Right hindlimb (tissue), 1 donor: Measurements from ENCODE around the gene BAIAP2L1.
"Not testable (repeated sequence)": the region's sequence is repeated elsewhere in the genome, so short reads cannot be mapped to it uniquely, and the experiment has no call there.

Experiments
- DNase-seq: peaks from one replicate; pipeline ENCODE4 v3.0.0-alpha.2; 2018

The BAIAP2L1 gene

GRCh38 chr7:98398567-98399372 lies 2.1 kb downstream of the BAIAP2L1 start:
- no peak for DNase-seq

GRCh38 chr7:98396768-98397167 lies 4.1 kb downstream of the BAIAP2L1 start:
- no peak for DNase-seq

- DNase-seq: no peak
Measured at GRCh38 chr7:98395951-98396350, 4.9 kb downstream of the BAIAP2L1 start.

DNA sequence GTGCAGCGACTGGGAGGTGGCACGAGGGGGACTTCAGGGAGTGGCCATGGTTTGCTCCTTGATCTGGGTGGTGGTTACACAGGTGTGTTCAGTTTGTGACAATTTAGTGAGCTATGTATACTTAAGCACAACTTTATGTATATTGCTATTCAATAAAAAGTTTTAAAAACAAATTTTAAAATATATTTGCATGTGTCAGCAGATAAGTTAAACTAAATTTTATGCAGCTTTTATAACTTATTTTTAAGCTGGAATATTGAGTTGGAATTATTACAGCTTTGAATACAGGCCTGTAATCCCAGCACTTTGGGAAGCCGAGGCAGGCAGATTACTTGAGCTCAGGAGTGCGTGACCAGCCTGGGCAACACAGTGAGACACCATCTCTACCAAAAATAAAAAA lies 5.4 kb downstream of the BAIAP2L1 start:
- DNase-seq: no peak

GRCh38 chr7:98394377-98394836 lies 6.5 kb downstream of the BAIAP2L1 start:
- peak; percentile 59 for DNase-seq

DNA sequence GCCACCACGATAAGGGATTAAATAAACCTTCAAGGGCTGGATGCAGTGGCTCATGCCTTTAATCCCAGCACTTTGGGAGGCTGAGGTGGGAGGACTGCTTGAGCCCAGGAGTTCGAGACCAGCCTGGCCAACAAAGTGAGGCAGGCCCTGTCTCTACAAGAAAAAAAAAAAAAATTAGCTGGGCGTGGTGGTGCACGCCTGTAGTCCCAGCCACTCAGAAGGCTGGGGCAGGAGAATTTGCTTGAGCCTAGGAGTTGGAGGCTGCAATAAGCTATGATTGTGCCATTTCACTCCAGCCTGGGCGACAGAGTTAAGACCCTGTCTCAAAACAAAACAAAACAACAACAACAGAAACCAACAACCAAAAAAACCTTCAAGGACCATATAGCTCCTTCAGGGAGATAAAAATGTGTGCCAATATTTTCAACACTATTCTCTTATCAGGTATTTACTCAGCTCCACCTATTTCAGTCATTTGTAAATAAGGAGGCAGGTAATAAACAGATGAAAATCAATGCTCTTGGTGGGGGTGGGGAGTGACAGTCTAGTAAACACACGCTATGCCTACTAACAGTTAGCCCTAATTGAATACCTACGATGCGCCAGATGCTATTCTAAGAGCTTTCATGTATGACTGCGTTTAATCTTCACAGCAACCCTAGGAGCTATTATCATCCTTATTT lies 13.2 kb downstream of the BAIAP2L1 start:
- no peak for DNase-seq

DNA sequence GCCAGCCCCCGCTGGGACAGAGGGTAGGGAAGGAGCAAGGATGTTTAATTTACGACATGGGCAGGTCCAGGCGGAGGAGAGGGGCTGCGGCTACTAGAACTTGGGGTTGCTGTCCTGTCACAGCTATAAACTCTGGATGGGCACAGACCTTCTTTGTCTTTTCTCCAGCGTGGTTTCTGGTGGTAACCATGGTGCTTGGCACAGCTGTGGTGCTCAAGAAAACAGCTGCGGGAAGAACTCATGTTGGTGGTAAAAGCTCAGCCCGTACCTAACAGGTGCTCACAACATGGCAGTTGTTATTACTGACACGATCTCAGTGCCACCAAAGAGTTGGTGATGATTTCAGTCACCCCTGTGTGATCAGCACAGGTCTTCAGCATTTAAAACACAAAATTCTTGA lies 13.8 kb downstream of the BAIAP2L1 start:
- peak; percentile 61 for DNase-seq

- DNase-seq: not testable (repeated sequence)
Measured at GRCh38 chr7:98385532-98385931, 15.4 kb downstream of the BAIAP2L1 start.

DNA sequence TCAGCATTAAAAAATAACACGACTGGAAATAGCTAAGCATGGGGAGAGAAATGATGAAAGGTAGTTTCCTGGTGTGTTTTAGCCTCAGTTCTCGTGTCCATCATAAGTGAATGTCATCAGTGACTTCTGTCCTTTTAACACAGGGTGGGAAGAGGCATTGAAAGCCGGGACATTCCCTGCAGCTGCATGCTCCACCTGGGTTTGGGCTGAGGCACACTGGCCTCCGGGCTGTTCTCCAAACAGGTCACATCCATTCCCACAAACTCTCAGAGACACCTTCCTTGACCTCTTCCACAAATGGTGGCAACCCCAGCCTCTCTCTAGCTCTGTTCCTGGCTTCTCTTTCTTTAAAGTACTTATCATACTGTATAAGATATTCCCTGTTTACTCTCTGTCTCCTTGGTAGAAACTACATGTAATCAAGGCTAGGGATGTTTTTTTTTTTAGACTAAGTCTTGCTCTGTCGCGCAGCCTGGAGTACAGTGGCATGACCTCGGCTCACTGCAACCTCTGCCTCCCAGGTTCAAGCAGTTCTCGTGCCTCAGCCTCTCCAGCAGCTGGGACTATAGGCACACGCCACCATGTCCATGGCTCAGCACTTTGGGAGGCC lies 22.6 kb downstream of the BAIAP2L1 start:
- DNase-seq: no peak

- no peak for DNase-seq
Measured at GRCh38 chr7:98376711-98377110, 24.2 kb downstream of the BAIAP2L1 start.

DNA sequence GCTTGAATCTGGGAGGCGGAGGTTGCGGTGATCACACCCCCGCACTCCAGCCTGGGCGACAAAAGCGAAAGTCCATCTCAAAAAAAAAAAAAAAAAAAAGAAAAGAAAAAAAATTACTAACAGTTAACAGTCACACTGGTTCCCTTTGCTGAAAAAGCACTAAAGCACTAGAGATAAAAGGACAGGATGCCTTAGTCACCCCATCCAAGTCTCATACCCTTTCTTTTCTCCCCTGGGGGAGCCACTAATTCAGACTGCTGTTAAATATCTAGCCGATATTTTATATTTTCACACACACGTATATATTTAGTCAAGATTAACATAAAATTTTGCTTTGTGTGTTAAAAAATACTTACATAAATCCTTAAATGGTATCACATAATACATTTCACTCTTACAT lies 25.2 kb downstream of the BAIAP2L1 start:
- no peak for DNase-seq

DNA sequence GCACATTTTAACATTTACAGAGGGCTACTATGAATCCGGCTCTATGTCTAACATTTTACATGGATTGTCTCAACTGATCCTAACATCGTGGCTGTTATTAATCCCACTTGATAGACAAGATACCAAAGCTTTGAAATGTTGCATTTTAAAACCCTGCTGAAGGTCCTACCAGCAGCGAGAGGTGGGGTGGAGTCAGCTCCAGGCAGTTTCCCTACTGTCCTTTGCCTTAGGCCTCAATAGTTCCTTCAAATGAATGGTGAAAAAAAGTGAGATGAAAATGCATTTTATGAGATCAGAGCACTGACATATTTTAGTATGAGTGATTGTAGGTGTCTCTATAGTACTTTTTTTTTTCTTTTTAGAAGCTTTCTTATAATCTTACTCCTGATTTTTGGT lies 26.6 kb downstream of the BAIAP2L1 start:
- DNase-seq: no peak

DNA sequence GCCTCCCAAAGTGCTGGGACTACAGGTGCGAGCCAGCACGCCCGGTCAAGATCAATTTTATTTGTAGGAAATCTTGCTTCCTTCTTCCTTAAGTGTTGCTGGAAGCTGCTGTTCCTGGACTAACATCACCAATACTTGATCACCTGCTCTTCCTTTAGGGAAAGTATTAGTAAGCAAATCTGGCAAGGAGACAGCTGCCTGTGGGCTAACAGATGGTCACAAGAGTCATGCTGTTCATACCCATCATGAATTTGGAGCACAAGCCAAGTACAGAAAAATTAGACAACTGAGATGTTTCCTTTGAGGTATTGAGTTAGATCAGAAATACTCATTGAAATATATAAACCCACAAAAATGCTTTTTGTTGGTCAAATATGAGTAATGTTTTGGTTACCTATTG lies 27.9 kb downstream of the BAIAP2L1 start:
- DNase-seq: no peak

DNA sequence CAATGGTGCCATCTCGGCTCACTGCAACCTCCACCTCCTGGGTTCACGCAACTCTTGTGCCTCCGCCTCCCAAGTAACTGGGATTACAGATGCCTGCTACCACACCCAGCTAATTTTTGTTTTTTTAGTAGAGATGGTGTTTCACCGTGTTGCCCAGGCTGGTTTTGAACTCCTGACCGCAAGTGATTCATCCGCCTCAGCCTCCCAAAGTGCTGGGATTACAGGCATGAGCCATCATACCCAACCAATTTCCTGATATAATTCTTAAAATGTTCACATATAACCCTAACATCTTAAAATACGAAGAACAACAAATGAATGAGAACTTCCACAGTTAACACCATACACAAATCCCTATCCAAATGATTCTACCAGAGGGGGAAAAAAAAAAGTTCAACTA lies 31.2 kb downstream of the BAIAP2L1 start:
- DNase-seq: no peak

DNA sequence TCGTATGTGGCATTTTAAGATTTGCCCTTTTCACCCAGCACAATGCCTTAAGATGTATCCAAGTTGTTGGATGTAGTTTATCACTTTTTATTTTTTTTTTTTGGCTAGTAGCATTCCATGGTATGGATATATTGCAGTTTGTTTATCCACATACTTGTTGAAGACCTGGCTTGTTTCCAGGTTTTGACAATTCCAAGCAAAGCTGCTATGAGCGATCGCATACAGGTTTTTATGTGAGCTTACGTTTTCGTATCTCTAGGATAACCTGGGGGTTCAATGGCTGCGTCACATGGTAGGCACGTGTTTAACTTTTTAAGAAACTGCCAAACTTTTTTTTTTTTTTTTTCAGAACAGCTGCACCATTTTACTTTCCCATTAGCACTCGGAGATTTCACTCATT lies 32.2 kb downstream of the BAIAP2L1 start:
- DNase-seq: no peak

DNA sequence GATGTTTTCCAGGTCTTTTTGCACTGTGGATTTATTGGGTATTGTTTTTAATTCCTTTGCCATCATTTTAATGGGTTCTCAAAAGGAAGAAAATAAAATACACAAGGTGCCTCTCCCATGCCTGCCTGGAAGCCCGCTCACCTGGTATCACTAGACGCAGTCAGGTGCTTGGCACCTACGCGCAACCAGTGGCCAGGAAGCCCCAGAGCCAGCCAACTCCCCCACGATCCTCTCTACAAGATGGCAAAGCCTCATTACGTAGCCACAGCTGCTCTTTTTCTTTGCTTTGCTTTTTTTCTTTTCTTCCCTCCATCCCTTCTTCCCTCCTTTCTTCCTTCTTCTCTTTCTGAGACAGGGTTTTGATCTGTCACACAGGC lies 34.3 kb downstream of the BAIAP2L1 start:
- no peak for DNase-seq

DNA sequence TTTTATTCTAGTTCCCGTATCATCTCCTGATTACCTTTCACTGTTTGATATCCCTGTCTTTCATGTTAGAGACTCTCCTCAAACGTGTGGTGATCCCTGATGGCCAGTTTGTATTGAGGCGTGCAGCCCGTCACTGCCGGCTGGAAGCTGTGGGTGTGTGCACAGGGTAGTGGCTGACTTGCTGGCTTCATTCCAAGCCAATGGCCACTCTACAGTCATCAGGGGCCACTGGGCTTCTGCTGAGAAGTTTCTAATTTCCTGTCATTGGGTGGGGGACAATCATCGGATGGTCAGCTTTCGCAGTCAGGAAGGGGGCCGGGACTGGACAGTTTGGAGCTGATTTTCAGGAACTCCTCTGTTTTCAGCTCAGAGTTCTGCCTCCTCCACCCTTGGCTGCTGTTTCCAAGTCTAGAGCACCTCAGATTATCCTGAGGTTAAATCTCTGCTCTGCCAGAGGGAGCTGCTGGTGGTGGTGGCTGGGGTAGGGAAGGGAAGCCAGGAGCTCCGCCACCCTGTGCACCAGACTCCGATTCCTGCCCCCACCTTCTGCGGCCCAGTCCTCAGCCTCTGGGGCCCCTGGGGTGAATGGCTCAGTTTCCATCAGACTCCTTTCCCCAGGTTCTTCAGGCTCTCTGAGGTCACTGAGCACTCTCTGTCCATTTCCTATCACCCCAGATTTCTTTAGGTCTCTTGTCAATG lies 34.9 kb downstream of the BAIAP2L1 start:
- DNase-seq: peak; percentile 39

DNA sequence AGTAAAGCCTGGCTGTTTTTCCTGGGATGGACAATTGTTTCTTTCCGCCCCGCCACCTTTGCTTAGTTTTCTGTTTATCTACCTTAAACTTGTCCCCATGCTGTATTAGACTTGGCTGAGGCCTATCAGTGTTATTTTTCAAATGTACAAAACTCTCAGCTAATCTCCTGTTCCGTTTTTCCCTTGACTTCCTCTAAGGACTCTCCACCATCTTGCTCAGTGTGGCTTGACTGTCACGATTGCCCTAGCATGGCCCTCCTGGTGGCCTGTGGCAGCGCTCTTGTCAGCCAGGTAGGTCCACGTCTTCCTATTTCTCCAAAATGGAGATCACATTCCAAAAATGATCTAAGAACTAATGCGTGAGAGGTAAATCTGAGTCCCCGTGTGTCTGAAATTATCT lies 36.7 kb downstream of the BAIAP2L1 start:
- no peak for DNase-seq

- no peak for DNase-seq
Measured at GRCh38 chr7:98362517-98362916, 38.4 kb downstream of the BAIAP2L1 start.

GRCh38 chr7:98360221-98361130 lies 40.4 kb downstream of the BAIAP2L1 start:
- DNase-seq: no peak

- no peak for DNase-seq
Measured at GRCh38 chr7:98359395-98359794, 41.5 kb downstream of the BAIAP2L1 start.

GRCh38 chr7:98358706-98359105 lies 42.2 kb downstream of the BAIAP2L1 start:
- no peak for DNase-seq
